HG02970 (cell line): Measurements from ENCODE around the gene SYCP2L.
"Not testable (repeated sequence)": the region's sequence is repeated elsewhere in the genome, so short reads cannot be mapped to it uniquely, and the experiment has no call there.

Source experiments
- ATAC-seq: cut with Tn5 transposase; IDR thresholded peaks from one replicate; pipeline ENCODE4 v1.9.1; 2021; ENCODE audit warnings: mild to moderate bottlenecking, moderate library complexity, moderate number of reproducible peaks; ENCODE audit not compliant: unreplicated experiment, low FRiP score

The SYCP2L gene

DNA sequence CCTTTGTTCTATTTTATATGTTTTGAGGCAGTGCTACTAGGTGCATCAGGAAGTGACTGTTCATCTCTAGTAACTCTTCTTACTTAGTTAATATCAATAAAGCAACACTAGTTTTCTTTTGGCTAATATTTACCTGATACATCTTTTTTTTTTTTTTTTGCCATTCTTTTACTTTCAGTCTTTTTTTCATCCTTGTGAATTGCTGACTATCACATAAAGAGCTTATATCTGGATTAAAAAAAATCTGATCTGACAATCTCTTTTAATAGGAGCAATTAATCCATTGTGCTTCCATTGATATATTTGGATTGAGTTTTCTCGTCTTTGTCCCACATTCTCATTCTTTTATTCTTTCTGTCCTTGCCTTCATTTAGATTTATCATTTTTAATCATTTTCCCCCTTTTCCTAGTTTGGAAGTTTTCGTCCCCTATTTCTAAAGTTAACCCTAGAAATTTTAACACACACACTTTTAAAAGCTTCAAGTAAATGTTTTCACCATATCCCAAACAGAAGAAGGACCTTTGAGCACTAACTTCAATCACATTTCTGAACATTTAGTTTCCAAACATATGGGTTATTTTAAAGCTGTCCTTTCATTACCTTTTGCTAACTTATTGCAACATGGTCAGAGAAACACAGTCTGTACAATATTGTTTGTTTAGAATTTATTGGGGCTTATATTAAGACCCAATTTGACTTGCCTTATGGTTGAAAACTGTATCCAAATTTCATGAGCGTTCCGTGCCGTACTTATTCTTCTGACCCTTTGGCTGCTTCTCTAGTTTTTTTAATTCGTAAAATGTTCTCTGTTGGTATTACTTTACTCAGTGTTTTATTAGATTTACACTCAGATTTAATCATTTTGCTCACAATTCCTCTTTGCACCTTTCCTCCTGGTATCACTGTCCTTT, 63.0 kb downstream of the SYCP2L start:
- no peak for ATAC-seq

DNA sequence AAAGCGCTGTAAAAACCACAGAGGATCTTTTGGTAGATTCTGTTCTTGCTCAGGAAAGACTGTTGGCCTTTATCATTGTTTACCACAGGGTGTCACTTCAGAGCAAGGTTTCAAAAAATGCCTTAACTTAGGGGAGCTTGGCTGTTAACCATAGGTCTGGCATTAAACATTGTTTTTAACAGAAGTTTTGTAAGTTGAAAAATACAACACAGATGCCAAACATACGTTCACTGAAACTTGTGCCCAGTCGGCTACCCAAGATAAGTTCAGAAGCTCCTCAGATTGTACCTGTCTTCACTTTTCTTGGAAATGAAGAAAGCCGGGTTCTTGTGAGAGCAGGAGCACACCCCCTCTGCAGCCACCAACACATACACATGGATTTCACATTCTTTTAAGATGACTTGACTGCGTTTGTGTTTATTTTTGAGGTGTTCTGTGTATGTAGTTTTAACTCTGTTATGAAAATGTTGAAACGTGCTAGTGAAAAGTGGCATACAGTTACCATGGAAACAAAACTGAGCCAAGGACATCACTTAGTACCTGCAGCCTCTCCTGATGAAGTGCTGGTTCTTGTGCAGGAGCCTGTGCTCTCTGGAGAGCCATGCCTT, 64.9 kb downstream of the SYCP2L start:
- ATAC-seq, result no peak

GRCh38 chr6:10954590-10955010, 67.7 kb downstream of the SYCP2L start:
- ATAC-seq, result peak; percentile 64

DNA sequence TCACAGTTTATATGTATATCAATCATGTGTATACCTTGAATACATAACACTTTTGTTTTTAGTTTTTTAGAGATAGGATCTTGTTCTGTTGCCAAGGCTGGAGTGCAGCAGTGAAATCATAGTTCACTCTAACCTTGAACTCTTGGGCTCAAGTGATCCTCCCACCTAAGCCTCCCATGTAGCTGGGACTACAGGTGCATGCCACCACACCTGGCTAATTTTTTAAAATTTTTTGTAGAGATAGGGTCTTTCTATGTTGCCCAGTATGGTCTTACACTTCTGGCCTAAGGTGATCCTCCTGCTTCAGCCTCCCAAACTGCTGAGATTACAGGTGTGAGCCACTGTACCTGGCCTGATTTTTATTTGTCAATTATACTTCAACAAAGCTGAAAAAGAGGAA, 69.9 kb downstream of the SYCP2L start:
- no peak for ATAC-seq

GRCh38 chr6:10957414-10957886, 70.6 kb downstream of the SYCP2L start:
- no peak for ATAC-seq

- no peak for ATAC-seq
Observed at GRCh38 chr6:10960171-10960570, 73.3 kb downstream of the SYCP2L start.

DNA sequence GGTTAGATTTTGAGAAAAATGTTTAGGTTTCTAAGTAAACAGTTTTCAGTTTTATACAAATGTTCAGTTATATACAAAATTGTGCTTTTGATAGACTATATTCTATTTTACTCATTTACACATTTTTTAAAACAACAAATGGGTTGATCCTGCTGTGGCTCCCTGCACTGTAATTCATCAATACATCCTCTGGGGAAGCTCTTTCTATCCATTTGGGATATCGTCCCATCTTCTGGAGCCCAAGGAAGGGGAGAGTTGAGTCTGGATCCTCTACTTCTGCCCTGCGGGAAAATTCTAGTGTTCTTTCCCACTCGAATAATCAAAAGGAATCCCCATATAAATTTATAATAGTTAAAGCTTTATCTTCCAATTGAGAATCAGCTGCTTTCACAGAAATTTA, 75.0 kb downstream of the SYCP2L start:
- ATAC-seq, result no peak

DNA sequence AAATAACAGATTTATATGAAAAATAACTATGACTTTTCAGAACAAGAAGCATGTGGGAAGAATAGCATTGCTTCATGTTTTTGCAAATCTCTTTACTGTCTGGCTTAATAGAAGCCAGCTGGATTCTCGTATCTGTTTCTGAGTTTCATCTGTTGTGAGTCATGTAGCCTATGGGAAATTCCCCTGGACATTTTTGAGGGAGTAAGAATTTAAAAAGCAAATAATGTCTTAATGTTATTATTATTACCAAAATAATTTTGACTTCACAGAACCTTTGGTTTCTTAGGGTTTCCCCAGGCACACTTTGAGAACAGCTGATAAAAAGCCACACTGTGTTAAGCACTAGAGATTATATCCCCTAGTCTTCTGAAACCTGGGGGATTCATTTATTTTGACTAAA, 75.8 kb downstream of the SYCP2L start:
- ATAC-seq, result no peak

GRCh38 chr6:10963113-10963512, 76.3 kb downstream of the SYCP2L start:
- no peak for ATAC-seq

GRCh38 chr6:10964684-10965083, 77.8 kb downstream of the SYCP2L start:
- no peak for ATAC-seq

DNA sequence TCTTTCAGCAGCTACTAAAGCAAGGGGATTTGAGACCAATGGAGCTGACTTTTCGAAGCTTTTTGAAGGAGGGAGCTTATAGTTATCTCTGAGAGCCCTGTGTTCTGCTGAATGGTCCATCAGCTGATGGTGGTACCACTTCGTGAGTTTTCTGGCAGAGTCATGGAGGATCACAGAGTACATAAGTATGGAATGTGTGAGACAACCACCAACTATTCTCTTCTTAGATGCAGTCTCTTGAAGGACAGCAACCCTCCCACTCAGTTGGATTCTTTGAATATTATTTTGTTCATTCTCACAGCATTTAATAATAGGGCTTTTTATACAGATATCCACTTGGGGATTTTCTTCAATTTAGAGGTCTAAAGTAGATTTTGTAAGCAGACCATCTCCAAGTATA, 81.9 kb downstream of the SYCP2L start:
- ATAC-seq, result no peak

DNA sequence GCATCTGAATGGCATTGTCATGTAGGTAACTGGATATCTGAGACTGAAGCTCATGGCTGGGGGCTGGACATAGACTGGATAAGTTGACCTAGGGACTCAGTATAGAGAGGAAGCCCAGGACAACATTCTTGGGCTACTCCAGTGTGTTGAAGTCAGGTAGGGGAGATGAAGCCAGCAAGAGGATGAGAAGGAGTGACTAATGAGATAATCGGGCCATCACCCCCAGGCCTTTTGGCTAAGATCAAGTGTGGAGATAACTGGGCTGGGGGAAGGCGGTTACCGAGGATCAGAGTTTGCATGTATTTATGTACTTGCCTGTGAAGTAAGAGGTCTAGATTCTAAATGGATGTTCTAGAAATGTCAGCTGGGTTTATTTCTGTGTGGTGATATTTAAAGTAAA, 83.9 kb downstream of the SYCP2L start:
- no peak for ATAC-seq

- ATAC-seq, result no peak
Observed at GRCh38 chr6:10972196-10972595, 85.3 kb downstream of the SYCP2L start.

DNA sequence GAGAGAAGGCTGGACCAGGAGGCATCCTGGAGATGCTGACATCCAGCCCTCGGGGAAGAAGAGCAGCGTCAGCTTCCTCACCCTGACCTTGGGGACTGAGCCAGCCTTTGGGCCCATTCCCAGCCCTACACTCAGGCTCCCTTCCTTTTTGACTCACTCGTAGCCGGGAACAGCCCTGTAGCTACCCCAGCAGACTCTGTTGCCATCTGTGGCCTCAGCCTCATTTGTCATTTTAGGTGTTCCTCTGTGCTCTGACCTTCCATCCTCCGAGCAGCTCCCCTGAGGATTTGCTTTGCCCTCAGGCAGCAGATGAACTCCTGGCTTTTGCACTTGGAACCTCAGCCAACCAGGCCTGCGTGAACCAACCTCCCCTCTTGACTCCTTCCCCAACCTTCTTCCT, 89.7 kb downstream of the SYCP2L start:
- no peak for ATAC-seq

GRCh38 chr6:10977231-10977968, 90.5 kb downstream of the SYCP2L start:
- ATAC-seq, result no peak

GRCh38 chr6:10979603-10980002, 92.8 kb downstream of the SYCP2L start:
- no peak for ATAC-seq

- no peak for ATAC-seq
Observed at GRCh38 chr6:10981409-10981808, 94.6 kb downstream of the SYCP2L start.

DNA sequence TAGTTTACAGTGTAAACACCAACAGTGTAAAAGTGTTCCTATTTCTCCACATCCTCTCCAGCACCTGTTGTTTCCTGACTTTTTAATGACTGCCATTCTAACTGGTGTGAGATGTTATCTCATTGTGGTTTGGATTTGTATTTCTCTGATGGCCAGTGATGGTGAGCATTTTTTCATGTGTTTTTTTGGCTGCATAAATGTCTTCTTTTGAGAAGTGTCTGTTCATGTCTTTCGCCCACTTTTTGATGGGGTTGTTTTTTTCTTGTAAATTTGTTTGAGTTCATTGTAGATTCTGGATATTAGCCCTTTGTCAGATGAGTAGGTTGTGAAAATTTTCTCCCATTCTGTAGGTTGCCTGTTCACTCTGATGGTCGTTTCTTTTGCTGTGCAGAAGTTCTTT, 98.1 kb downstream of the SYCP2L start:
- ATAC-seq, result not testable (repeated sequence)

DNA sequence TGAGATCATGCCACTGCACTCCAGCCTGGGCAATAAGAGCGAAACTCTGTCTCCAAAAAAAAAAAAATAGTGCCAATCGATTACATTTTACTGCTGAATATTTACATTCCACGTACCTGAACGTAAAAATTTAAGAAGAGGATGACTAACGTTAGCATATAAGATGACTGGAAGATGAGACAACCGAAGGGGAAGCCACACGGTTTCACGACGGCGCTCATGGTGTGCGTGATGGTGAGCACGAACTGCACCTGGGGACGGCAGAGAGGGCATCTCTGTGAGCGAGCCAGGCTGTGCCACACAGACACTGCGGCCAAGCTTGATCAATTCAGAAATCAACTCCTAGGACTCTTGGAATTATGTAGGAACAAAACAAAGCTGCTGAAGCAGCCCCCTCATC, 102.7 kb downstream of the SYCP2L start:
- ATAC-seq, result no peak

- no peak for ATAC-seq
Observed at GRCh38 chr6:10991115-10991514, 104.3 kb downstream of the SYCP2L start.

DNA sequence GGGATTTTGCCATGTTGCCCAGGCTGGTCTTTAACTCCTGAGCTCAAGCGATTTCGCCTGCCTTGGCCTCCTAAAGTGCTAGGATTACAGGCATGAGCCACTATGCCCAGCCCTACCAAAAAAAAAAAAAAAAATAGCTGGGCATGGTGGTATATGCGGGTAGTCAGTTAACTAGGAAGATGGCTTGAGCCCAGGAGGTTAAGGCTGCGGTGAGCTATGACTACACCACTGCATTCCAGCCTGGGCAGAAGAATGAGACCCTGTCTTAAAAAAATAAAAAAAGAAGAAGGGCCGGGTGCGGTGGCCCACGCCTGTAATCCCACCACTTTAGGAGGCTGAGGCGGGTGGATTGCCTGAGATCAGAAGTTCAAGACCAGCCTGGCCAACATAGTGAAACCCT, 107.0 kb downstream of the SYCP2L start:
- ATAC-seq, result no peak
